Liver (tissue), 9 donors: ENCODE results near the gene CRYBG1. TPM values are rescaled to one million over a fixed set of nuclear protein-coding genes. Genes with fewer than 3 reads are reported as not detected.

Source experiments
- DNase-seq: peaks from one replicate; pipeline ENCODE4 v3.0.0-alpha.2; 2017; ENCODE audit warnings: low spot score
- H3K27ac ChIP-seq, 2 donors: one replicate each; pipeline ENCODE4 v1.7.0; 2013; ENCODE audit warnings: inconsistent platforms in 2 of 2, low read length in 2 of 2, control low read depth in 1 of 2, low read depth in 1 of 2, mild to moderate bottlenecking in 1 of 2
- H3K27me3 ChIP-seq, 4 donors: one replicate each; pipeline versions ENCODE4 v1.6.1 to v1.7.0; 2013; ENCODE audit warnings: low read length in 3 of 4, inconsistent platforms in 1 of 4, mild to moderate bottlenecking in 1 of 4, moderate library complexity in 1 of 4; ENCODE audit not compliant: control insufficient read depth in 4 of 4, insufficient read depth in 4 of 4
- H3K36me3 ChIP-seq, 4 donors: one replicate each; pipeline versions ENCODE4 v1.6.1 to v1.7.0; 2013; ENCODE audit warnings: low read length in 3 of 4, mild to moderate bottlenecking in 3 of 4, low read depth in 1 of 4, moderate library complexity in 1 of 4; ENCODE audit not compliant: control insufficient read depth in 4 of 4, insufficient read depth in 3 of 4
- H3K4me1 ChIP-seq, 4 donors: one replicate each; pipeline versions ENCODE4 v1.6.1 to v1.7.0; 2013; ENCODE audit warnings: low read length in 3 of 4, mild to moderate bottlenecking in 3 of 4, moderate library complexity in 1 of 4; ENCODE audit not compliant: control insufficient read depth in 4 of 4, insufficient read depth in 4 of 4
- H3K4me3 ChIP-seq, 3 donors: one replicate each; pipeline versions ENCODE4 v1.6.1 to v1.7.0; 2013; ENCODE audit warnings: low read length in 3 of 3, control low read depth in 1 of 3, low read depth in 1 of 3, mild to moderate bottlenecking in 1 of 3
- H3K9ac ChIP-seq, 2 donors: one replicate each; pipeline ENCODE4 v1.7.0; 2013; ENCODE audit warnings: low read length in 2 of 2, mild to moderate bottlenecking in 2 of 2, moderate library complexity in 2 of 2, control low read depth in 1 of 2, low read depth in 1 of 2
- H3K9me3 ChIP-seq, 4 donors: one replicate each; pipeline versions ENCODE4 v1.6.1 to v1.7.0; 2013; ENCODE audit warnings: low read length in 3 of 4; ENCODE audit not compliant: control insufficient read depth in 4 of 4
- EGR1 ChIP-seq, 2 donors: IDR thresholded peaks; 2 replicates each; pipeline ENCODE4 v1.6.1; 2016 to 2018; ENCODE audit warnings: antibody characterized with exemption in 2 of 2, low read depth in 2 of 2
- FOXA1 ChIP-seq: IDR thresholded peaks from 2 replicates; pipeline ENCODE4 v1.6.1; 2016; ENCODE audit warnings: antibody characterized with exemption
- FOXA2 ChIP-seq: IDR thresholded peaks from 2 replicates; pipeline ENCODE4 v1.6.1; 2016; ENCODE audit warnings: antibody characterized with exemption
- GABPA ChIP-seq, 2 donors: IDR thresholded peaks in 1 of 2; conservative IDR thresholded peaks in 1 of 2; 2 replicates each; pipeline ENCODE4 v1.6.1; 2016; ENCODE audit warnings: antibody characterized with exemption in 2 of 2, mild to moderate bottlenecking in 1 of 2, moderate library complexity in 1 of 2
- HNF4A ChIP-seq, 2 donors: conservative IDR thresholded peaks; 2 replicates each; pipeline ENCODE4 v1.6.1; 2016; ENCODE audit warnings: antibody characterized with exemption in 2 of 2, mild to moderate bottlenecking in 2 of 2
- HNF4G ChIP-seq: IDR thresholded peaks from 2 replicates; pipeline ENCODE4 v1.6.1; 2016; ENCODE audit warnings: antibody characterized with exemption
- JUND ChIP-seq, 2 donors: IDR thresholded peaks; 2 replicates each; pipeline ENCODE4 v1.6.1; 2016; ENCODE audit warnings: antibody characterized with exemption in 2 of 2
- NR2F2 ChIP-seq: IDR thresholded peaks from 2 replicates; pipeline ENCODE4 v1.6.1; 2016; ENCODE audit warnings: antibody characterized with exemption
- RAD21 ChIP-seq, 2 donors: IDR thresholded peaks; 2 replicates each; pipeline ENCODE4 v1.6.1; 2016; ENCODE audit warnings: antibody characterized with exemption in 2 of 2, mild to moderate bottlenecking in 2 of 2
- RXRA ChIP-seq, 2 donors: IDR thresholded peaks; 2 replicates each; pipeline ENCODE4 v1.6.1; 2017 to 2018; ENCODE audit warnings: antibody characterized with exemption in 2 of 2, mild to moderate bottlenecking in 1 of 2
- SP1 ChIP-seq: IDR thresholded peaks from 2 replicates; pipeline ENCODE4 v1.6.1; 2018; ENCODE audit warnings: antibody characterized with exemption, mild to moderate bottlenecking
- TAF1 ChIP-seq: conservative IDR thresholded peaks from 2 replicates; pipeline ENCODE4 v1.6.1; 2016; ENCODE audit warnings: antibody characterized with exemption, mild to moderate bottlenecking
- YY1 ChIP-seq: IDR thresholded peaks from 2 replicates; pipeline ENCODE4 v1.6.1; 2016; ENCODE audit warnings: antibody characterized with exemption, mild to moderate bottlenecking
- WGBS: extraction: QIAGEN DNeasy Blood & Tissue Kit; methylation state at CpG from one replicate; pipeline ENCODE4 v1.1.7; 2013; 5-methylcytosine and 5-hydroxymethylcytosine counted together
- polyA plus RNA-seq, 2 donors: library from polyadenylated mRNA; stranded (reverse) in 1 of 2; unstranded in 1 of 2; fragments of 200-250 nt in 1 of 2; fragments of >200 nt in 1 of 2; fragmentation: Nextera tagmentation in 1 of 2; extraction: Ambion mirVana in 1 of 2; gene quantifications; one replicate each; pipeline versions ENCODE4 v1.2.1 to v1.2.3, GENCODE V29; 2013 to 2015
- total RNA-seq, 2 donors: library from RNA; depleted of rRNA; stranded (reverse); fragments of >200 nt; gene quantifications; one replicate each; pipeline ENCODE4 v1.2.3, GENCODE V29; 2014
- TF ChIP-seq, protein P1 (sequence below): fragments of 150-350 bp; IDR thresholded peaks from 2 replicates; pipeline ENCODE4 v1.5.1; 2017; ENCODE audit warnings: improper control_type of control experiment, low read depth, low read length; ENCODE audit not compliant: missing input control
- TF ChIP-seq, protein P2 (sequence below): IDR thresholded peaks from 2 replicates; pipeline ENCODE4 v1.6.1; 2016; ENCODE audit warnings: antibody characterized with exemption
- TF ChIP-seq, protein P3 (sequence below): IDR thresholded peaks from 2 replicates; pipeline ENCODE4 v1.6.1; 2016; ENCODE audit warnings: antibody characterized with exemption
- TF ChIP-seq, protein P4 (sequence below): IDR thresholded peaks from 2 replicates; pipeline ENCODE4 v1.6.1; 2016; ENCODE audit warnings: antibody characterized with exemption, mild to moderate bottlenecking
- TF ChIP-seq, protein P5 (sequence below): IDR thresholded peaks from 2 replicates; pipeline ENCODE4 v1.6.1; 2016; ENCODE audit warnings: antibody characterized with exemption
- donor health status: healthy.
- donor health status: healthy.
- donor health status: healthy.
- donor health status: healthy.
- donor health status: healthy.

Gene CRYBG1
- total and polyA plus RNA-seq, 4 donors = 2.3 to 8.7 (median 4.0) TPM

DNA sequence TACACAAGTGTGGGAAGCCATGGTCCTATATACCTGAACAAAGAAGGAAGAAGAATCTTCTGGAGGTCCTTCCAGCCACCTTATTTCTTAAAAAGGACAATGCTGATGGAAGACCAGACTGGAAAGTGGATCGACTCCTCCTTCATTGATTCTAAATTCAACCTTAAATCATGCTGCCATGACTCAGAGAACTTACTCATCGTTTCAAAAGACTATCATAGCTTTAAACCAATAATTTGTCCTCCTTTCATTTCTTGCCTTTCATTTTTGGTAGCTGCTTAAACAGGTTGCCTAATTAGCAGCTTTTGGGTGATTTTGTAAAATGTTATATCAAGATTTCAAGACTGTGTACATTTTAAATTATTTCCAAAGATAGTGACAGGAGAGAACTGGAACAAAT lies 208.0 kb downstream of the CRYBG1 start:
- no peak for TF ChIP-seq TAF1
- no peak for TF ChIP-seq SP1
- TF ChIP-seq FOXA2 = no peak
- TF ChIP-seq GABPA (IDR thresholded peaks at IDR 0.05 in 1 of 2, conservative IDR thresholded peaks at IDR 0.05 in 1 of 2) = no peak
- TF ChIP-seq, protein P1, sequence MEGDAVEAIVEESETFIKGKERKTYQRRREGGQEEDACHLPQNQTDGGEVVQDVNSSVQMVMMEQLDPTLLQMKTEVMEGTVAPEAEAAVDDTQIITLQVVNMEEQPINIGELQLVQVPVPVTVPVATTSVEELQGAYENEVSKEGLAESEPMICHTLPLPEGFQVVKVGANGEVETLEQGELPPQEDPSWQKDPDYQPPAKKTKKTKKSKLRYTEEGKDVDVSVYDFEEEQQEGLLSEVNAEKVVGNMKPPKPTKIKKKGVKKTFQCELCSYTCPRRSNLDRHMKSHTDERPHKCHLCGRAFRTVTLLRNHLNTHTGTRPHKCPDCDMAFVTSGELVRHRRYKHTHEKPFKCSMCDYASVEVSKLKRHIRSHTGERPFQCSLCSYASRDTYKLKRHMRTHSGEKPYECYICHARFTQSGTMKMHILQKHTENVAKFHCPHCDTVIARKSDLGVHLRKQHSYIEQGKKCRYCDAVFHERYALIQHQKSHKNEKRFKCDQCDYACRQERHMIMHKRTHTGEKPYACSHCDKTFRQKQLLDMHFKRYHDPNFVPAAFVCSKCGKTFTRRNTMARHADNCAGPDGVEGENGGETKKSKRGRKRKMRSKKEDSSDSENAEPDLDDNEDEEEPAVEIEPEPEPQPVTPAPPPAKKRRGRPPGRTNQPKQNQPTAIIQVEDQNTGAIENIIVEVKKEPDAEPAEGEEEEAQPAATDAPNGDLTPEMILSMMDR = no peak
- TF ChIP-seq, protein P2, sequence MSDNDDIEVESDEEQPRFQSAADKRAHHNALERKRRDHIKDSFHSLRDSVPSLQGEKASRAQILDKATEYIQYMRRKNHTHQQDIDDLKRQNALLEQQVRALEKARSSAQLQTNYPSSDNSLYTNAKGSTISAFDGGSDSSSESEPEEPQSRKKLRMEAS = no peak
- TF ChIP-seq, protein P3, sequence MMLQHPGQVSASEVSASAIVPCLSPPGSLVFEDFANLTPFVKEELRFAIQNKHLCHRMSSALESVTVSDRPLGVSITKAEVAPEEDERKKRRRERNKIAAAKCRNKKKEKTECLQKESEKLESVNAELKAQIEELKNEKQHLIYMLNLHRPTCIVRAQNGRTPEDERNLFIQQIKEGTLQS = no peak
- TF ChIP-seq EGR1 (IDR thresholded peaks at IDR 0.05; ENCODE audit: low read depth in 2 of 2) = no peak
- TF ChIP-seq, protein P4, sequence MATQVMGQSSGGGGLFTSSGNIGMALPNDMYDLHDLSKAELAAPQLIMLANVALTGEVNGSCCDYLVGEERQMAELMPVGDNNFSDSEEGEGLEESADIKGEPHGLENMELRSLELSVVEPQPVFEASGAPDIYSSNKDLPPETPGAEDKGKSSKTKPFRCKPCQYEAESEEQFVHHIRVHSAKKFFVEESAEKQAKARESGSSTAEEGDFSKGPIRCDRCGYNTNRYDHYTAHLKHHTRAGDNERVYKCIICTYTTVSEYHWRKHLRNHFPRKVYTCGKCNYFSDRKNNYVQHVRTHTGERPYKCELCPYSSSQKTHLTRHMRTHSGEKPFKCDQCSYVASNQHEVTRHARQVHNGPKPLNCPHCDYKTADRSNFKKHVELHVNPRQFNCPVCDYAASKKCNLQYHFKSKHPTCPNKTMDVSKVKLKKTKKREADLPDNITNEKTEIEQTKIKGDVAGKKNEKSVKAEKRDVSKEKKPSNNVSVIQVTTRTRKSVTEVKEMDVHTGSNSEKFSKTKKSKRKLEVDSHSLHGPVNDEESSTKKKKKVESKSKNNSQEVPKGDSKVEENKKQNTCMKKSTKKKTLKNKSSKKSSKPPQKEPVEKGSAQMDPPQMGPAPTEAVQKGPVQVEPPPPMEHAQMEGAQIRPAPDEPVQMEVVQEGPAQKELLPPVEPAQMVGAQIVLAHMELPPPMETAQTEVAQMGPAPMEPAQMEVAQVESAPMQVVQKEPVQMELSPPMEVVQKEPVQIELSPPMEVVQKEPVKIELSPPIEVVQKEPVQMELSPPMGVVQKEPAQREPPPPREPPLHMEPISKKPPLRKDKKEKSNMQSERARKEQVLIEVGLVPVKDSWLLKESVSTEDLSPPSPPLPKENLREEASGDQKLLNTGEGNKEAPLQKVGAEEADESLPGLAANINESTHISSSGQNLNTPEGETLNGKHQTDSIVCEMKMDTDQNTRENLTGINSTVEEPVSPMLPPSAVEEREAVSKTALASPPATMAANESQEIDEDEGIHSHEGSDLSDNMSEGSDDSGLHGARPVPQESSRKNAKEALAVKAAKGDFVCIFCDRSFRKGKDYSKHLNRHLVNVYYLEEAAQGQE = no peak
- no peak for TF ChIP-seq HNF4A (conservative IDR thresholded peaks at IDR 0.05)
- no peak for TF ChIP-seq YY1
- no peak for TF ChIP-seq RXRA (IDR thresholded peaks at IDR 0.05)
- TF ChIP-seq NR2F2 = no peak
- no peak for TF ChIP-seq FOXA1
- no peak for TF ChIP-seq JUND (IDR thresholded peaks at IDR 0.05)
- TF ChIP-seq, protein P5, sequence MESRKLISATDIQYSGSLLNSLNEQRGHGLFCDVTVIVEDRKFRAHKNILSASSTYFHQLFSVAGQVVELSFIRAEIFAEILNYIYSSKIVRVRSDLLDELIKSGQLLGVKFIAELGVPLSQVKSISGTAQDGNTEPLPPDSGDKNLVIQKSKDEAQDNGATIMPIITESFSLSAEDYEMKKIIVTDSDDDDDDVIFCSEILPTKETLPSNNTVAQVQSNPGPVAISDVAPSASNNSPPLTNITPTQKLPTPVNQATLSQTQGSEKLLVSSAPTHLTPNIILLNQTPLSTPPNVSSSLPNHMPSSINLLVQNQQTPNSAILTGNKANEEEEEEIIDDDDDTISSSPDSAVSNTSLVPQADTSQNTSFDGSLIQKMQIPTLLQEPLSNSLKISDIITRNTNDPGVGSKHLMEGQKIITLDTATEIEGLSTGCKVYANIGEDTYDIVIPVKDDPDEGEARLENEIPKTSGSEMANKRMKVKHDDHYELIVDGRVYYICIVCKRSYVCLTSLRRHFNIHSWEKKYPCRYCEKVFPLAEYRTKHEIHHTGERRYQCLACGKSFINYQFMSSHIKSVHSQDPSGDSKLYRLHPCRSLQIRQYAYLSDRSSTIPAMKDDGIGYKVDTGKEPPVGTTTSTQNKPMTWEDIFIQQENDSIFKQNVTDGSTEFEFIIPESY = no peak
- no peak for TF ChIP-seq RAD21 (IDR thresholded peaks at IDR 0.05)
- TF ChIP-seq HNF4G = no peak
- Histone ChIP-seq H3K9ac (no peak overlapping the region), H3K9me3 (no peaks in the 10 kb centered on the region), H3K4me1 (no peaks in the 10 kb centered on the region), H3K36me3 (peaks cover 3 to 31% (median 18%) of the 10 kb centered on the region in 4 donors), H3K27me3 (no peaks in the 10 kb centered on the region), H3K27ac (no peak overlapping the region), H3K4me3 (no peak overlapping the region)
- WGBS = 87% methylated on average over 2 of the region's 2 CpGs
- no peak for DNase-seq
